T-helper 1 cell treated with Interleukin-12 subunit alpha and Interleukin-12 subunit beta and Interleukin-4 antibody, amounts not matched to agents 30 ng/mL and 1 ng/mL, for 36 hours (primary cell): ENCODE measurements around the gene GBP3. TPM values are rescaled to one million over a fixed set of nuclear protein-coding genes. Genes with fewer than 3 reads are reported as not detected.
"Not testable (repeated sequence)": the region's sequence is repeated elsewhere in the genome, so short reads cannot be mapped to it uniquely, and the experiment has no call there.

Experiments used
- intact Hi-C: fragments of 100-400 bp; cut with micrococcal nuclease; formaldehyde crosslinking; loops from one replicate; pipeline ENCODE4 v1.15.1; 2024
- total RNA-seq: library from RNA; stranded (reverse); gene quantifications from 2 replicates; pipeline ENCODE4 v1.2.3, GENCODE V29; 2022

Gene GBP3
- total RNA-seq, 1 donor from 2014 or later, result 42.9 TPM

- intact Hi-C loops, result loop anchor here (1.0 kb wide), 2 partner anchors 19 to 269 kb away; partner anchors contain the start of gene GBP3
Measured at GRCh38 chr1:89041119-89041641, 18.5 kb upstream of the GBP3 start.

- intact Hi-C loops, result no loop called here
Measured at GRCh38 chr1:89040315-89040626, 17.6 kb upstream of the GBP3 start.

- intact Hi-C loops, result no loop called here
Measured at GRCh38 chr1:89037186-89037585, 14.5 kb upstream of the GBP3 start.

GRCh38 chr1:89035080-89035479, 12.4 kb upstream of the GBP3 start:
- intact Hi-C loops, result no loop called here

GRCh38 chr1:89034004-89034403, 11.3 kb upstream of the GBP3 start:
- intact Hi-C loops, result not testable (repeated sequence)

- intact Hi-C loops, result not testable (repeated sequence)
Measured at GRCh38 chr1:89029051-89029450, 6.4 kb upstream of the GBP3 start.

GRCh38 chr1:89025928-89026327, 3.3 kb upstream of the GBP3 start:
- intact Hi-C loops, result no loop called here

- intact Hi-C loops, result loop anchor here (5.0 kb wide), 1 partner anchor 289 kb away; no protein-coding TSS in a partner anchor
Measured at GRCh38 chr1:89023026-89023425, 360 bp upstream of the GBP3 start.

- intact Hi-C loops, result not testable (repeated sequence)
Measured at GRCh38 chr1:89018318-89018717, 4.3 kb downstream of the GBP3 start.

- intact Hi-C loops, result no loop called here
Measured at GRCh38 chr1:89008511-89008910, 14.2 kb downstream of the GBP3 start.

- intact Hi-C loops, result no loop called here
Measured at GRCh38 chr1:89005286-89006151, 17.1 kb downstream of the GBP3 start.

GRCh38 chr1:89002176-89002575, 20.5 kb downstream of the GBP3 start:
- intact Hi-C loops, result not testable (repeated sequence)

- intact Hi-C loops, result no loop called here
Measured at GRCh38 chr1:89001510-89001909, 21.2 kb downstream of the GBP3 start.

- intact Hi-C loops, result loop anchor here (1.0 kb wide), 6 partner anchors 24 to 485 kb away; partner anchors contain the start of genes GBP1 and GBP3
Measured at GRCh38 chr1:88998716-88999115, 23.9 kb downstream of the GBP3 start.

- intact Hi-C loops, result no loop called here
Measured at GRCh38 chr1:88990426-88990825, 32.2 kb downstream of the GBP3 start.

- intact Hi-C loops, result no loop called here
Measured at GRCh38 chr1:88985692-88986091, 37.0 kb downstream of the GBP3 start.

- intact Hi-C loops, result no loop called here
Measured at GRCh38 chr1:88985032-88985431, 37.6 kb downstream of the GBP3 start.

- intact Hi-C loops, result loop anchor here (1.0 kb wide), 2 partner anchors 8 to 471 kb away; partner anchors contain the start of genes KYAT3 and RBMXL1
Measured at GRCh38 chr1:88984569-88984968, 38.1 kb downstream of the GBP3 start.

- intact Hi-C loops, result loop anchor here (1.0 kb wide), 2 partner anchors 8 to 471 kb away; partner anchors contain the start of genes KYAT3 and RBMXL1
Measured at GRCh38 chr1:88983791-88984559, 38.7 kb downstream of the GBP3 start.

- intact Hi-C loops, result no loop called here
Measured at GRCh38 chr1:88982055-88982454, 40.6 kb downstream of the GBP3 start.

GRCh38 chr1:88981506-88981905, 41.2 kb downstream of the GBP3 start:
- intact Hi-C loops, result not testable (repeated sequence)

GRCh38 chr1:88980870-88981269, 41.8 kb downstream of the GBP3 start:
- intact Hi-C loops, result no loop called here
